Stomach (tissue), 9 donors: ENCODE results near the gene PTPRC. TPM values are rescaled to one million over a fixed set of nuclear protein-coding genes. Genes with fewer than 3 reads are reported as not detected.

ENCODE experiments used
- DNase-seq, 2 donors: peaks; one replicate each; pipeline versions ENCODE4 v3.0.0 to v3.0.0-alpha.2; 2013 to 2019
- H3K27ac ChIP-seq, 5 donors: fragments of 200-600 bp in 4 of 5; sonication (generic) in 4 of 5; one replicate each; pipeline ENCODE4 v1.5.1; 2013 to 2019; ENCODE audit warnings: mild to moderate bottlenecking in 1 of 5, moderate library complexity in 1 of 5
- H3K27me3 ChIP-seq, 3 donors: fragments of 200-600 bp; sonication (generic); one replicate each; pipeline ENCODE4 v1.5.1; 2017 to 2019; ENCODE audit warnings: mixed run types in 1 of 3
- H3K36me3 ChIP-seq, 4 donors: fragments of 200-600 bp; sonication (generic); 1 replicate in 3 of 4; 2 replicates in 1 of 4; pipeline ENCODE4 v1.5.1; 2016 to 2019
- H3K4me1 ChIP-seq, 4 donors: fragments of 200-600 bp; sonication (generic); one replicate each; pipeline ENCODE4 v1.5.1; 2016 to 2019
- H3K4me3 ChIP-seq, 4 donors: fragments of 200-600 bp; sonication (generic) in 3 of 4; one replicate each; pipeline ENCODE4 v1.5.1; 2016 to 2019; ENCODE audit warnings: mild to moderate bottlenecking in 1 of 4
- H3K9me3 ChIP-seq, 4 donors: fragments of 200-600 bp; sonication (generic); one replicate each; pipeline ENCODE4 v1.5.1; 2016 to 2019
- EP300 ChIP-seq: sonication (generic); formaldehyde crosslinking; IDR thresholded peaks from one replicate; pipeline ENCODE4 v1.6.1; 2017; ENCODE audit warnings: antibody characterized with exemption
- POLR2A ChIP-seq, 4 donors: fragments of 450-650 bp; IDR thresholded peaks; one replicate each; pipeline ENCODE4 v1.6.1; 2016; ENCODE audit warnings: antibody characterized with exemption in 4 of 4, control low read depth in 2 of 4, mild to moderate bottlenecking in 1 of 4, moderate library complexity in 1 of 4
- POLR2AphosphoS5 ChIP-seq, 3 donors: sonication (generic); formaldehyde crosslinking; IDR thresholded peaks; one replicate each; pipeline ENCODE4 v1.6.1; 2016; ENCODE audit warnings: antibody characterized with exemption in 3 of 3
- WGBS, 5 donors: extraction: QIAGEN DNeasy Blood & Tissue Kit in 3 of 5; methylation state at CpG; one replicate each; pipeline versions ENCODE4 v1.1.5 to v1.1.7; 2013 to 2018; 5-methylcytosine and 5-hydroxymethylcytosine counted together
- intact Hi-C: fragments of 100-400 bp; cut with DNase I; formaldehyde crosslinking; loops from one replicate; pipeline ENCODE4 v1.15.1; 2023; ENCODE audit warnings: low total_unique reads
- polyA plus RNA-seq, 3 donors: library from polyadenylated mRNA; stranded (reverse); fragments of 200-250 nt; gene quantifications; one replicate each; pipeline ENCODE4 v1.2.3, GENCODE V29; 2013
- total RNA-seq, 5 donors: library from RNA; depleted of rRNA; stranded (reverse); fragments of >200 nt; gene quantifications; one replicate each; pipeline versions ENCODE4 v1.1.0 to v1.2.3, GENCODE V29; 2014 to 2016
- TF ChIP-seq, protein P1 (sequence below), 7 experiments: fragments of 450-650 bp in 4 of 7; fragments of 200-600 bp in 3 of 7; sonication (generic) in 3 of 7; IDR thresholded peaks; one replicate each; pipeline ENCODE4 v1.5.1; 2016 to 2019; ENCODE audit warnings: antibody characterized with exemption in 7 of 7, control low read depth in 2 of 7, mild to moderate bottlenecking in 1 of 7
- donor health status: healthy with polysubstance abuse.
- donor health status: Bipolar disorder and iron deficiency.
- donor health status: healthy.

Gene PTPRC
- total and polyA plus RNA-seq, 8 donors: 0.58 to 50.9 (median 15.2) TPM

DNA sequence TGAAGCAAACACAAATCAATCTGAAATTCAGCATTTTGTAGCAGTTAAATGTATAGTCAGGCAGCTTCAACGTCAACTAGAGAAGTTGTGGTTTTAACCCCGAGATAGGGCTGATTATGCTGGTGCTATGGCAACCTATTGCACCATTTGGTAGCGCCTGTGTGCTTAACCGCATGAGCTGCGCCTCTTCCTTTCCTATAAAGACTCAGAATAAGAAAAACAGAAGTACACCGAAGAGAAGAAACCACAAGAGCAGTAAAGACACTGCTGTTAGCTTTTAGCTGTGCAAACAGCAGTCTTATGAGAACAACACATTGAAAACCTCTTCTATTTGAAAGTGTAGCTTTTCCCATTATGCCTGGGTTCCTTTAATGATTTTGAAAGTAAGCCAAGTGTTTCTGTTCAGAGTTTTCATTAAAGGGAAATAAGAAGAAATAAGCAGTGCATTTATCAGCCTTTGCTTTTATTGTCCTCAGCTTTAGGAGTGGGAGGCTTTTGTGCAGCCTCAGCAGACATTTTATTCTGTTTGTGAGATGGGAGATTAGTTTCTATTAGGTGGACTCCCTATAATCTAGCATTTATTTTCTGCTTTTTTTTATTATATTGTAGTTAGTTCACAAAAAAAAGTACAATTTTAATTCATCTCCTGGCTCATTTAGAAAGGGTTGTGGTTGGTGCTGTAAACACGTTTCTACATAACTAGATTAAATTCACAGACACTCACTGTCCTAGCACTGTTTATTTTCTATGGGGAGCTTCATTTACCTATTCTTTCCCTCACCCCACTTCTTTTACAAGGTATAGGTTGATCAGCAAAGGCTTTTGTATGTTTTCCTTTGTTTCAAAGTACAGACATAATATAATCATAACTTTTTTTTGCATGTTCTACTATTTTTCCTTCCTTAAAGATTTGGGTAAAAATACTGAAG lies 43.3 kb downstream of the PTPRC start:
- intact Hi-C loops: no loop called here
- peak; percentile 58 to 89 for DNase-seq
- no peak overlapping the region for H3K4me3 ChIP-seq
- no peaks in the 10 kb centered on the region for H3K27me3 ChIP-seq
- no peaks in the 10 kb centered on the region for H3K9me3 ChIP-seq
- 8 to 15% (median 13%) methylated on average over 7 of the region's 7 CpGs for WGBS, 5 donors
- no peaks in the 10 kb centered on the region for H3K36me3 ChIP-seq
- H3K27ac ChIP-seq: peak overlapping the region in 4 of 5 donors; percentile 23 to 77 (median 60)
- TF ChIP-seq POLR2AphosphoS5 (IDR thresholded peaks at IDR 0.05) (peak; percentile 3 to 74 (median 64)), POLR2A (IDR thresholded peaks at IDR 0.05) (no peak)
- H3K4me1 ChIP-seq: peaks cover 0 to 24% (median 10%) of the 10 kb centered on the region in 4 donors

DNA sequence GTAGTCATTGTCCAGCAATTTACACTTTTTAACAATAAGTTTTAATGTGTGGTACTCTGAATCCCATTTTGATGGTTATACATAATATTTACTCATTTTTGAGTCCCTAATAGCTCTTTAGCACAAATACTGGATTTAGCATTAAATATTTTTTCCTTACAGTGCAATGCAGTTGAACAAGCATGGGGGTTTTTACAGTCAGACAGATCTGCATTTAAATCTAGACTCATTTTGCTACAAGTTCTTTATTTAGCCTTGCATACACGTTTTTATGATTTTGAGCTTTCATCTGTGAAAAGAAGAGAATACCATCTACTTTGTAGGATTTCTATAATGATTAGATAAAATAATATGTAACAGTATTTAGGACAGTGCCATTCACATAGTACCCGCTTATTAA lies 44.0 kb downstream of the PTPRC start:
- no peaks in the 10 kb centered on the region for H3K36me3 ChIP-seq
- peak overlapping the region in 4 of 5 donors; percentile 23 to 77 (median 60) for H3K27ac ChIP-seq
- intact Hi-C loops: no loop called here
- DNase-seq: no peak
- no peaks in the 10 kb centered on the region for H3K9me3 ChIP-seq
- H3K4me3 ChIP-seq: no peak overlapping the region
- WGBS, 5 donors: 48 to 69% (median 50%) methylated on average over 2 of the region's 2 CpGs
- no peaks in the 10 kb centered on the region for H3K27me3 ChIP-seq
- peaks cover 0 to 24% (median 10%) of the 10 kb centered on the region in 4 donors for H3K4me1 ChIP-seq
- TF ChIP-seq POLR2A (IDR thresholded peaks at IDR 0.05) (no peak), POLR2AphosphoS5 (IDR thresholded peaks at IDR 0.05) (no peak), EP300 (no peak)
- TF ChIP-seq, protein P1, sequence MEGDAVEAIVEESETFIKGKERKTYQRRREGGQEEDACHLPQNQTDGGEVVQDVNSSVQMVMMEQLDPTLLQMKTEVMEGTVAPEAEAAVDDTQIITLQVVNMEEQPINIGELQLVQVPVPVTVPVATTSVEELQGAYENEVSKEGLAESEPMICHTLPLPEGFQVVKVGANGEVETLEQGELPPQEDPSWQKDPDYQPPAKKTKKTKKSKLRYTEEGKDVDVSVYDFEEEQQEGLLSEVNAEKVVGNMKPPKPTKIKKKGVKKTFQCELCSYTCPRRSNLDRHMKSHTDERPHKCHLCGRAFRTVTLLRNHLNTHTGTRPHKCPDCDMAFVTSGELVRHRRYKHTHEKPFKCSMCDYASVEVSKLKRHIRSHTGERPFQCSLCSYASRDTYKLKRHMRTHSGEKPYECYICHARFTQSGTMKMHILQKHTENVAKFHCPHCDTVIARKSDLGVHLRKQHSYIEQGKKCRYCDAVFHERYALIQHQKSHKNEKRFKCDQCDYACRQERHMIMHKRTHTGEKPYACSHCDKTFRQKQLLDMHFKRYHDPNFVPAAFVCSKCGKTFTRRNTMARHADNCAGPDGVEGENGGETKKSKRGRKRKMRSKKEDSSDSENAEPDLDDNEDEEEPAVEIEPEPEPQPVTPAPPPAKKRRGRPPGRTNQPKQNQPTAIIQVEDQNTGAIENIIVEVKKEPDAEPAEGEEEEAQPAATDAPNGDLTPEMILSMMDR (IDR thresholded peaks at IDR 0.05): no peak

DNA sequence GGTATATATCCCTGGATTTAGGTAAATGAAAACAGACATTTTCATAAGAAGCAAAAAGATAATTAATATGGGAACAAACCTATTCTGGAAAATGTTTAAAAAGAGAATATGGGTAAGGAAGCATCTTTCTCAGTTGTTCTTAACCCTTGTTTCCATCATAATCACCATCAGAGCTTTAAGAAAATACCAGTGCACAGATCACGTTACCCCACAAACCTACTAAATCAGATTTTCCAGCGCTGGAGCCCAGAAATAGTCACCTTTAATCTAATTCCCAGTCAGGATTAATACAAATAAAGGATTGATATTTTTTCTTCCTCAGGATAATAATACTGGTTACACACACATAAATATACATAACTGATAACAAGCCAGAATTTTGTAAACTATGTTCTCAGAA lies 44.6 kb downstream of the PTPRC start:
- Histone ChIP-seq H3K4me1 (peaks cover 0 to 24% (median 10%) of the 10 kb centered on the region in 4 donors), H3K4me3 (no peak overlapping the region), H3K27me3 (no peaks in the 10 kb centered on the region), H3K27ac (peak overlapping the region in 2 of 5 donors; percentile 66 to 77), H3K9me3 (no peaks in the 10 kb centered on the region), H3K36me3 (no peaks in the 10 kb centered on the region)
- intact Hi-C loops: no loop called here
- DNase-seq: no peak
- 39 to 66% (median 60%) methylated on average over 2 of the region's 2 CpGs for WGBS, 5 donors
- TF ChIP-seq EP300 (no peak), POLR2AphosphoS5 (IDR thresholded peaks at IDR 0.05) (no peak), POLR2A (IDR thresholded peaks at IDR 0.05) (no peak)
- TF ChIP-seq, protein P1 (IDR thresholded peaks at IDR 0.05): no peak

DNA sequence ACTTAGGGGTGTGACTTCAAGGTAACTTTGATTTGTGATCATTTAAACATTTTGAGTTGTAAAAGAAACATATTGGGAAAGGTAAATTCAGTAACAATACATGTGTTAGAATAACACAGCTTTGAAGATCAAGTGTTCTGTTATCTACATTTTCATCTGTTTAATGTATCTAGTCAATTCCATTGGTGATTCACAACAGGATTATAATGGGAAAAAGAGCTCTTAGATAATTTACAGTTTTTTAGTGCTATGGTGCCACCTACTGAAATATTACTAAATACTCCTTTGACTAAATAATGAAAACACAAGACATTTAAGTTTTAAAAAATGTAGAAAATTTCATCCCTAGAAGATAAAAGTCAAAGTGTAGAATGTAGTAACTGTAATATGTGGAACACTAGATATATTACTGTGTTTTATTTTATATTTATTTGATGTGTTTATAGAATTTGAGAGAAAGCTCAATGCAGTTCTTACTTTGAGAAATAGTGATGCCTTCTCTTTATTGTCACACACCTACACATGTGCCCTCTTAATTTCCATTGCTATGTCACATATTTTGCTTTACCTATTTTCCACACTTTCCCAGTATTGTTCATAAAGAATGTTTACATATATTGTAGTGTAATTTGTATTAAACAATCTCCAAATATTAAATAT lies 47.4 kb downstream of the PTPRC start:
- TF ChIP-seq POLR2AphosphoS5 (IDR thresholded peaks at IDR 0.05) (no peak), EP300 (no peak), POLR2A (IDR thresholded peaks at IDR 0.05) (no peak)
- TF ChIP-seq, protein P1 (IDR thresholded peaks at IDR 0.05): peak in 1 of 7 experiments; percentile 7
- H3K27ac ChIP-seq: no peak overlapping the region
- no peaks in the 10 kb centered on the region for H3K9me3 ChIP-seq
- no peaks in the 10 kb centered on the region for H3K36me3 ChIP-seq
- H3K27me3 ChIP-seq: no peaks in the 10 kb centered on the region
- no peak overlapping the region for H3K4me3 ChIP-seq
- DNase-seq: peak in 1 of 2 donors; percentile 26
- H3K4me1 ChIP-seq: peaks cover 0 to 24% (median 10%) of the 10 kb centered on the region in 4 donors
- intact Hi-C loops: no loop called here
